Measurements from ENCODE around the gene CLRN1. TPM values are rescaled to one million over a fixed set of nuclear protein-coding genes. Genes with fewer than 3 reads are reported as not detected.

Gene CLRN1
- total RNA-seq, 1 donor from 2014 or later = not detected

- no peaks in the 10 kb centered on the region for H3K4me1 ChIP-seq
- H3K9me3 ChIP-seq = no peaks in the 10 kb centered on the region
- no peak for TF ChIP-seq POLR2A (IDR thresholded peaks at IDR 0.05)
- no peak for TF ChIP-seq CTCF (IDR thresholded peaks at IDR 0.05)
- DNase-seq (ENCODE audit: extremely low spot score in 2 of 2) = no peak
- no peak overlapping the region for H3K4me3 ChIP-seq
- H3K36me3 ChIP-seq = no peaks in the 10 kb centered on the region
- no peak overlapping the region for H3K27ac ChIP-seq
- H3K27me3 ChIP-seq = no peaks in the 10 kb centered on the region
- intact Hi-C loops (cut with DNase I) = no loop called here
These were observed 66.8 kb downstream of the CLRN1 start for GRCh38 chr3:150905746-150906145.

DNA sequence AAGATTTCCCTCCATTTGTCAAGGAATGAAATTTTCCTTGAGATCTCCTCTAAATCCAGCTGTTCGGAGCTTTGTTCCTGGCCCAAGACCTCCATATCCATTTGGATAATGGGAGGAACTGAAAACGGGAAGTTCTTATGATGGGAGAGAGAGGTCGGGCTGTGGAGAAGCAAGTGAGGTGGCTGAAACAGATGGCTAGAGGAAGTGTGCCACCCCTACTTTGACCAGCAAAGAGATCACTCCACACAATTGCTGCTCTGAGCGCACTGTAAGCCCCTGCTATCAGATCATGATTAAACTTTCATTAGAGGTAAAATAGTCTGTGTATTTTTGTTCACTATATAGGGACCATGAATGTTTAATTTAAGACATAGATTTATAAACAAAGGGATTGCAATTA is 67.2 kb downstream of the CLRN1 start, which contains the start of gene MINDY4B:
MINDY4B (minus strand) TSS at position 101 of the 400 bp plus-strand sequence; CDS start at position 101, 0 bp downstream.
- TF ChIP-seq POLR2AphosphoS5 (IDR thresholded peaks at IDR 0.05; ENCODE audit: insufficient read depth in 1 of 2, low read depth in 1 of 2) (no peak), POLR2A (IDR thresholded peaks at IDR 0.05) (no peak), CTCF (IDR thresholded peaks at IDR 0.05) (no peak)
- no peaks in the 10 kb centered on the region for H3K4me1 ChIP-seq
- no peak within 1 kb of the TSS for H3K27ac ChIP-seq
- H3K27me3 ChIP-seq = no peaks in the 10 kb centered on the region
- no peak within 1 kb of the TSS for H3K4me3 ChIP-seq
- no peak for DNase-seq (ENCODE audit: extremely low spot score in 2 of 2)
- intact Hi-C loops (cut with DNase I) = no loop called here
- H3K36me3 ChIP-seq = no peaks in the 10 kb centered on the region
- H3K9me3 ChIP-seq = no peaks in the 10 kb centered on the region

DNA sequence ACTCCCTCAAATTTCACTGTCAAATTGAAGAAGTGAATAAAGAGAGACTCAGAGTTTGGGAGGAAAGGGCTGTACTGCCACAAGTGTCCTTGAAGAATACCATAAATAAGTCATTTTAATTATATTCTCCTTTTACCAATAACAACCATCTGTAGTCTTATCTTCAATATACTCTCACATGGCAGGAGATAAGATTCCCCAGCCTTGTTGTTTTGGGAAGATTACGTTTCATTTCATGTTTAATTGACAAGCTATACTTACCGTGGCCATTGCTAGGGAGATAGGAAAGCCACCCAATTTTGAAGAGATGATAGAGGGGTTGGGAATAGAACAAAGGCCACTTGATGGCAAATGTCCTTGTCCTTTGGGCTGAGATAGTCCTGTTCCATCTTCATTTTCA is 69.5 kb downstream of the CLRN1 start:
- TF ChIP-seq POLR2AphosphoS5 (IDR thresholded peaks at IDR 0.05; ENCODE audit: insufficient read depth in 1 of 2, low read depth in 1 of 2) = no peak
- TF ChIP-seq CTCF (IDR thresholded peaks at IDR 0.05) = no peak
- TF ChIP-seq POLR2A (IDR thresholded peaks at IDR 0.05) = no peak
- no peak overlapping the region for H3K4me3 ChIP-seq
- H3K36me3 ChIP-seq = no peaks in the 10 kb centered on the region
- DNase-seq (ENCODE audit: extremely low spot score in 2 of 2) = no peak
- H3K9me3 ChIP-seq = no peaks in the 10 kb centered on the region
- H3K27ac ChIP-seq = no peak overlapping the region
- no peaks in the 10 kb centered on the region for H3K4me1 ChIP-seq
- intact Hi-C loops (cut with DNase I) = no loop called here
- H3K27me3 ChIP-seq = no peaks in the 10 kb centered on the region

GRCh38 chr3:150901793-150902192 is 70.7 kb downstream of the CLRN1 start:
- DNase-seq (ENCODE audit: extremely low spot score in 2 of 2) = no peak
- TF ChIP-seq POLR2A (IDR thresholded peaks at IDR 0.05) (no peak), CTCF (IDR thresholded peaks at IDR 0.05) (no peak), POLR2AphosphoS5 (IDR thresholded peaks at IDR 0.05; ENCODE audit: insufficient read depth in 1 of 2, low read depth in 1 of 2) (no peak)
- H3K4me3 ChIP-seq = no peak overlapping the region
- H3K27me3 ChIP-seq = no peaks in the 10 kb centered on the region
- no peak overlapping the region for H3K27ac ChIP-seq
- H3K4me1 ChIP-seq = no peaks in the 10 kb centered on the region
- intact Hi-C loops (cut with DNase I) = no loop called here
- H3K9me3 ChIP-seq = no peaks in the 10 kb centered on the region
- H3K36me3 ChIP-seq = no peaks in the 10 kb centered on the region

GRCh38 chr3:150899141-150899540 is 73.4 kb downstream of the CLRN1 start:
- Histone ChIP-seq H3K36me3 (no peaks in the 10 kb centered on the region), H3K4me3 (no peak overlapping the region), H3K9me3 (no peaks in the 10 kb centered on the region), H3K27ac (no peak overlapping the region), H3K27me3 (no peaks in the 10 kb centered on the region), H3K4me1 (no peaks in the 10 kb centered on the region)
- TF ChIP-seq POLR2AphosphoS5 (IDR thresholded peaks at IDR 0.05; ENCODE audit: insufficient read depth in 1 of 2, low read depth in 1 of 2) (no peak), POLR2A (IDR thresholded peaks at IDR 0.05) (no peak), CTCF (IDR thresholded peaks at IDR 0.05) (no peak)
- DNase-seq (ENCODE audit: extremely low spot score in 2 of 2) = no peak
- intact Hi-C loops (cut with DNase I) = no loop called here

All from vagina (tissue), 2 donors.